CD4-positive, alpha-beta T cell (primary cell): ENCODE measurements around the gene NUP35. TPM values are rescaled to one million over a fixed set of nuclear protein-coding genes. Genes with fewer than 3 reads are reported as not detected.

Source experiments
- ATAC-seq: fragments of 200-7000 bp; cut with Tn5 transposase; one replicate; pipeline ENCODE4 v1.10.0; 2022; ENCODE audit warnings: mild to moderate bottlenecking; ENCODE audit not compliant: poor library complexity
- CTCF ChIA-PET: fragments of 350-600 bp; sonication (Branson Sonifier 250); formaldehyde crosslinking; loops from one replicate; lab custom pipeline; 2021; ENCODE audit warnings: antibody characterized with exemption, inconsistent platforms; lab: Charles Lee
- POLR2A ChIA-PET: fragments of 350-600 bp; sonication (Branson Sonifier 250); formaldehyde crosslinking; loops from one replicate; lab custom pipeline; 2021; ENCODE audit warnings: antibody characterized with exemption, inconsistent platforms; lab: Charles Lee
- DNase-seq, 14 experiments: peaks; one replicate each; pipeline ENCODE4 v3.0.0-alpha.2; 2013 to 2020; ENCODE audit warnings: mixed read lengths in 2 of 14
- H3K27ac ChIP-seq, 2 donors: one replicate each; pipeline versions ENCODE4 v1.5.1 to v1.7.0; 2013; ENCODE audit warnings: low read length in 2 of 2, low read depth in 1 of 2, mild to moderate bottlenecking in 1 of 2
- H3K27me3 ChIP-seq, 2 experiments: 1 replicate in 1 of 2; 2 replicates in 1 of 2; pipeline versions ENCODE4 v1.6.1 to v1.7.0; 2013; ENCODE audit warnings: low read length in 2 of 2, control low read depth in 1 of 2, mild to moderate bottlenecking in 1 of 2, moderate library complexity in 1 of 2; ENCODE audit not compliant: insufficient read depth in 2 of 2, control insufficient read depth in 1 of 2
- H3K36me3 ChIP-seq: one replicate; pipeline ENCODE4 v1.6.1; 2013; ENCODE audit warnings: low read length, control low read depth; ENCODE audit not compliant: insufficient read depth
- H3K4me1 ChIP-seq: one replicate; pipeline ENCODE4 v1.6.1; 2013; ENCODE audit warnings: low read length, control low read depth; ENCODE audit not compliant: insufficient read depth
- H3K4me3 ChIP-seq: one replicate; pipeline ENCODE4 v1.5.1; 2013; ENCODE audit warnings: mild to moderate bottlenecking, low read length, moderate library complexity
- H3K9me3 ChIP-seq, 2 experiments: 1 replicate in 1 of 2; 2 replicates in 1 of 2; pipeline versions ENCODE4 v1.6.1 to v1.7.0; 2013; ENCODE audit warnings: low read length in 2 of 2, mild to moderate bottlenecking in 2 of 2, control low read depth in 1 of 2, moderate library complexity in 1 of 2; ENCODE audit not compliant: control insufficient read depth in 1 of 2, insufficient read depth in 1 of 2
- H3K27ac Mint-ChIP-seq: one replicate; pipeline ENCODE4 v1.8.0; 2020; ENCODE audit warnings: mixed read lengths
- H3K27me3 Mint-ChIP-seq: one replicate; pipeline ENCODE4 v1.8.0; 2021; ENCODE audit warnings: mixed read lengths
- H3K36me3 Mint-ChIP-seq: one replicate; pipeline ENCODE4 v1.8.0; 2021; ENCODE audit warnings: low read depth, mixed read lengths
- H3K4me1 Mint-ChIP-seq: one replicate; pipeline ENCODE4 v1.8.0; 2021; ENCODE audit warnings: low read depth, mixed read lengths
- H3K4me3 Mint-ChIP-seq: one replicate; pipeline ENCODE4 v1.8.0; 2020; ENCODE audit warnings: mild to moderate bottlenecking, mixed read lengths
- H3K9me3 Mint-ChIP-seq: one replicate; pipeline ENCODE4 v1.8.0; 2020; ENCODE audit warnings: mixed read lengths
- intact Hi-C, 2 experiments: fragments of 100-400 bp; cut with DNase I in 1 of 2; cut with micrococcal nuclease in 1 of 2; formaldehyde crosslinking; loops; one replicate each; pipeline versions ENCODE4 v1.15.1 to v1.9.0; 2023 to 2025; cut with DNase I, micrococcal nuclease
- total RNA-seq, 174 experiments: library from RNA in 2 of 174; stranded (reverse) in 2 of 174; gene quantifications; one replicate each; pipeline ENCODE4 v1.2.3 and lab custom pipeline; 2021 to 2026
- TF ChIP-seq, protein P1 (sequence below): fragments of 200-600 bp; IDR thresholded peaks from one replicate; pipeline ENCODE4 v1.8.0; 2022; ENCODE audit warnings: antibody characterized with exemption, mild to moderate bottlenecking

NUP35 gene
- total RNA-seq, 2 experiments from 2014 or later: 12.5 to 13.1 TPM

DNA sequence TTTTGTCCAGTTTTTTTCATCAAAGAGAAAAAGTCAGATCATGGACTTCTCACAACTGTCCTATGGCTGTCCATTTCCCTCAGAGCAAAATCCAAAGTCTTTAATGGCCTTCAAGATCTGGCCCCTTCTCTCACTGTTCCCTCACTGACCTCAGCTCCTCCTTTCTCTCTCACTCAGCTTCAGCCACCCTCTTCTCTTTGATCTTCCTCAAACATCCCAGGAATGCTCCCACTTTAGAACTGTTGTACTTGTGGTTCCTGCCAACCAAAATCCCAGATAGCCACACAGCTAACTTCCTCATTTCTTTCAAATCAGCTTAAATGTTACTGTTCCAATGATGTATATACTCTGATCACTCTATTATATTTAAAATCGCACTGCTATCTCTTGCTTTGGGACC lies 82.9 kb downstream of the NUP35 start:
- peaks cover 5% of the 10 kb centered on the region for H3K36me3 Mint-ChIP-seq
- H3K4me3 ChIP-seq: no peak overlapping the region
- H3K9me3 ChIP-seq: no peaks in the 10 kb centered on the region
- no peak overlapping the region for H3K27ac Mint-ChIP-seq
- DNase-seq: no peak
- POLR2A ChIA-PET: no interaction called here
- no peaks in the 10 kb centered on the region for H3K4me1 ChIP-seq
- H3K27me3 Mint-ChIP-seq: no peaks in the 10 kb centered on the region
- intact Hi-C loops: no loop called here
- H3K36me3 ChIP-seq: no peaks in the 10 kb centered on the region
- H3K27me3 ChIP-seq: no peaks in the 10 kb centered on the region
- H3K9me3 Mint-ChIP-seq: peaks cover 5% of the 10 kb centered on the region
- no peak overlapping the region for H3K4me3 Mint-ChIP-seq
- no peak for ATAC-seq
- no peaks in the 10 kb centered on the region for H3K4me1 Mint-ChIP-seq
- TF ChIP-seq, protein P1, sequence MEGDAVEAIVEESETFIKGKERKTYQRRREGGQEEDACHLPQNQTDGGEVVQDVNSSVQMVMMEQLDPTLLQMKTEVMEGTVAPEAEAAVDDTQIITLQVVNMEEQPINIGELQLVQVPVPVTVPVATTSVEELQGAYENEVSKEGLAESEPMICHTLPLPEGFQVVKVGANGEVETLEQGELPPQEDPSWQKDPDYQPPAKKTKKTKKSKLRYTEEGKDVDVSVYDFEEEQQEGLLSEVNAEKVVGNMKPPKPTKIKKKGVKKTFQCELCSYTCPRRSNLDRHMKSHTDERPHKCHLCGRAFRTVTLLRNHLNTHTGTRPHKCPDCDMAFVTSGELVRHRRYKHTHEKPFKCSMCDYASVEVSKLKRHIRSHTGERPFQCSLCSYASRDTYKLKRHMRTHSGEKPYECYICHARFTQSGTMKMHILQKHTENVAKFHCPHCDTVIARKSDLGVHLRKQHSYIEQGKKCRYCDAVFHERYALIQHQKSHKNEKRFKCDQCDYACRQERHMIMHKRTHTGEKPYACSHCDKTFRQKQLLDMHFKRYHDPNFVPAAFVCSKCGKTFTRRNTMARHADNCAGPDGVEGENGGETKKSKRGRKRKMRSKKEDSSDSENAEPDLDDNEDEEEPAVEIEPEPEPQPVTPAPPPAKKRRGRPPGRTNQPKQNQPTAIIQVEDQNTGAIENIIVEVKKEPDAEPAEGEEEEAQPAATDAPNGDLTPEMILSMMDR: no peak
- CTCF ChIA-PET: no interaction called here
- H3K27ac ChIP-seq: no peak overlapping the region

DNA sequence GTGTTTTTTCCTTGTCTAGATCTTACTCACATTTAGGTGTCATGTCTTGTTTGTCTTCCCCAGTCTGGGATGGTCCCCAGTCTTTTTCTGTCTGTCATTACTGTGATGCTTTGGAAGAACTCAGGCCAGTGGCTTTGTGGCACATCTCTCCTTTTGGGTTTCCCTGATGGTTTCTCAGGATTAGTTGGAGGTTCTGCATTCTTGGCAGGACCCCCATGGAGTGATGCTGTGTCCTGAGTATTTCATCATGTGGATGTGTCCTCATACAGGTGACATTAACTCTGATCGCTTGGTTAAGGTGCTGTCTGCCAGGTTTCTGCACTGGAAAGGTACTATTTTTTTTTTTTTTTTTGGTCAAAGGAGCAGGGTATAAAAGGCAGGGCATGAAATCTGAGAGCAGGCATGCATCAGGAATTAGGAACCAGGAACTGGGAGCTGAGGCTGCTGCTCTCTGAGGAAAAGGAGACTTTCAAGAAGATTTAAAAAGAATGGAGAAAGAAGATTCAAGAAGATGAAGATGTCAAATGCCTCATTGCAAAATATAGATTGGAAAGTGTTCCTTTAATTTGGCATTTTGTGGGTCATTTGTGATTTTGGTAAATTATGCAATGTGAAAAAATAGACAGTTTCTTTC lies 85.3 kb downstream of the NUP35 start:
- Mint-ChIP-seq H3K9me3 (peaks cover 5% of the 10 kb centered on the region), H3K36me3 (peaks cover 5% of the 10 kb centered on the region), H3K27me3 (no peaks in the 10 kb centered on the region), H3K4me3 (no peak overlapping the region), H3K27ac (no peak overlapping the region), H3K4me1 (no peaks in the 10 kb centered on the region)
- ATAC-seq (no peak), DNase-seq (no peak)
- intact Hi-C loops: no loop called here
- Histone ChIP-seq H3K9me3 (no peaks in the 10 kb centered on the region), H3K27me3 (no peaks in the 10 kb centered on the region), H3K36me3 (no peaks in the 10 kb centered on the region), H3K4me3 (no peak overlapping the region), H3K4me1 (no peaks in the 10 kb centered on the region), H3K27ac (no peak overlapping the region)
- ChIA-PET CTCF (no interaction called here), POLR2A (no interaction called here)
- TF ChIP-seq, protein P1: no peak

Other genes with a start within 250 kb of the NUP35 start
- 1 to 10 TPM; 2.4 to 2.5 TPM for gene NCKAP1, start 86.0 kb upstream of the NUP35 start, total RNA-seq
- gene DUSP19, start 45.7 kb upstream of the NUP35 start, total RNA-seq: under 1 TPM; 0.14 to 0.50 TPM